Type B pancreatic cell (in vitro differentiated cells): ENCODE data around the gene LY6G5C. TPM values are rescaled to one million over a fixed set of nuclear protein-coding genes. Genes with fewer than 3 reads are reported as not detected.
A peak's percentile ranks its signal among the peaks of the same experiment; 100 is the strongest.

Experiments used
- DNase-seq: peaks from one replicate; pipeline ENCODE4 v3.0.0; 2021; ENCODE audit warnings: mixed read lengths; ENCODE audit not compliant: unreplicated experiment; ENCODE audit errors: extremely low spot score
- H3K27ac Mint-ChIP-seq: 2 replicates; pipeline ENCODE4 v1.8.0; 2021; ENCODE audit warnings: mild to moderate bottlenecking, mixed read lengths
- H3K27me3 Mint-ChIP-seq: 2 replicates; pipeline ENCODE4 v1.8.0; 2021; ENCODE audit warnings: mixed read lengths
- H3K36me3 Mint-ChIP-seq: 2 replicates; pipeline ENCODE4 v1.8.0; 2021; ENCODE audit warnings: mixed read lengths
- H3K4me1 Mint-ChIP-seq: one replicate; pipeline ENCODE4 v1.8.0; 2021; ENCODE audit warnings: mixed read lengths; ENCODE audit not compliant: unreplicated experiment
- H3K4me3 Mint-ChIP-seq: 2 replicates; pipeline ENCODE4 v1.8.0; 2021; ENCODE audit warnings: mild to moderate bottlenecking, mixed read lengths
- H3K9me3 Mint-ChIP-seq: 2 replicates; pipeline ENCODE4 v1.8.0; 2021; ENCODE audit warnings: mixed read lengths
- CTCF ChIP-seq: fragments of 200-600 bp; sonication (generic); conservative IDR thresholded peaks from 2 replicates; pipeline ENCODE4 v1.5.0; 2021; ENCODE audit warnings: antibody characterized with exemption, mild to moderate bottlenecking
- total RNA-seq: library from RNA; stranded (reverse); gene quantifications from 2 replicates; pipeline ENCODE4 v1.2.1, GENCODE V29; 2021; ENCODE audit warnings: low replicate concordance

LY6G5C gene
- total RNA-seq, 1 donor from 2014 or later = 2.3 TPM

- H3K27ac Mint-ChIP-seq = no peak overlapping the region
- TF ChIP-seq CTCF = no peak
- DNase-seq = no peak
- H3K4me3 Mint-ChIP-seq = no peak overlapping the region
- peaks cover 14% of the 10 kb centered on the region for H3K36me3 Mint-ChIP-seq
- H3K9me3 Mint-ChIP-seq = no peaks in the 10 kb centered on the region
- no peaks in the 10 kb centered on the region for H3K27me3 Mint-ChIP-seq
- no peaks in the 10 kb centered on the region for H3K4me1 Mint-ChIP-seq
Measured at GRCh38 chr6:31692353-31692752, 11.5 kb upstream of the LY6G5C start.

- no peaks in the 10 kb centered on the region for H3K4me1 Mint-ChIP-seq
- H3K27ac Mint-ChIP-seq = no peak overlapping the region
- DNase-seq = no peak
- H3K4me3 Mint-ChIP-seq = no peak overlapping the region
- H3K36me3 Mint-ChIP-seq = peaks cover 8% of the 10 kb centered on the region
- no peaks in the 10 kb centered on the region for H3K27me3 Mint-ChIP-seq
- H3K9me3 Mint-ChIP-seq = no peaks in the 10 kb centered on the region
- no peak for TF ChIP-seq CTCF
Measured at GRCh38 chr6:31691564-31692108, 10.8 kb upstream of the LY6G5C start.

GRCh38 chr6:31691078-31691463 lies 10.2 kb upstream of the LY6G5C start:
- no peak for TF ChIP-seq CTCF
- Mint-ChIP-seq H3K36me3 (peaks cover 12% of the 10 kb centered on the region), H3K4me3 (no peak overlapping the region), H3K9me3 (no peaks in the 10 kb centered on the region), H3K4me1 (no peaks in the 10 kb centered on the region), H3K27ac (no peak overlapping the region), H3K27me3 (no peaks in the 10 kb centered on the region)
- DNase-seq = no peak

- no peak for DNase-seq
- H3K27ac Mint-ChIP-seq = peak overlapping the region; percentile 90
- peaks cover 13% of the 10 kb centered on the region for H3K36me3 Mint-ChIP-seq
- H3K9me3 Mint-ChIP-seq = no peaks in the 10 kb centered on the region
- H3K4me3 Mint-ChIP-seq = peak overlapping the region; percentile 31
- TF ChIP-seq CTCF = no peak
- H3K4me1 Mint-ChIP-seq = no peaks in the 10 kb centered on the region
- no peaks in the 10 kb centered on the region for H3K27me3 Mint-ChIP-seq
Measured at GRCh38 chr6:31690231-31691077, 9.6 kb upstream of the LY6G5C start.

GRCh38 chr6:31689249-31690110 lies 8.6 kb upstream of the LY6G5C start:
- peak overlapping the region; percentile 90 for H3K27ac Mint-ChIP-seq
- H3K9me3 Mint-ChIP-seq = no peaks in the 10 kb centered on the region
- DNase-seq = no peak
- H3K27me3 Mint-ChIP-seq = no peaks in the 10 kb centered on the region
- no peak overlapping the region for H3K4me3 Mint-ChIP-seq
- TF ChIP-seq CTCF = peak; percentile 57
- H3K36me3 Mint-ChIP-seq = peaks cover 13% of the 10 kb centered on the region
- no peaks in the 10 kb centered on the region for H3K4me1 Mint-ChIP-seq
